ENCODE measurements around the gene TNNT2.
A peak's percentile ranks its signal among the peaks of the same experiment; 100 is the strongest.

Gene TNNT2

DNA sequence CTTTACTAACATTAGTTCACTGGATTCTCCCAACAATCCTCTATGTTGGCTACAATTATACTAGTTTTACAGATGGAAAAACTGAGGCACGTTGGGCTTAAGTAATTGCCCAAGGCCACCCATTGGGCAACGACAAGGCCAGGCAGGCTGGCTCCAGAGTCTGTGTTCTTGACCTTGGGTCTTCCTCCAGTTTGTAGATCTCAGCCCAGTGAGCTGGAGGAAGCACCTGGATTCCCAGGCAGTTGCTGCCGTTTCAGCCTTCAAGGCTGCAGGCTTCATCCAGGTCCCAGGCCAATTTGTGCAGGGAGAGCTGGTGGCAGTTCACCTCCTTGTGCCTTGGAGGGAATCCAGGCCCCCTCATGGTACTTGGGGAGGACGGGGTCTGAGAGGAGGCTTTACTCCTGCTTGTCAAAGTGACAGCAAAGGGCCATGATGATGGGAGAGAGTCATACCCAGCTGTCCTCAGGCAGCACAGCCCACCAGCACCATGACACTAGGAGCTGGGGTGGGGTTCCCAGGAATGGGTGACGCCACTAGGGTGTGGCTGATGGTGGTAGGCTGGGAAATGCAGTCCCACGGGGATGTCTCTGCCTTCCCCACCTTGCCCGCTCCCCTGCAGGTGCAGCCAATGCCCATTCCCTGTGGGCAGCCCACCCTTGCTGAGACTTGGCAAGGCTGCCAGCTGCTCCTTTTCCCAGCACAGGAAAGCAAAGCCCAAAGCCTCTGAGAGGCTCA, 67.1 kb downstream of the TNNT2 start:
- DNase-seq, result no peak

- peak; percentile 97 for DNase-seq
These were observed 68.1 kb downstream of the TNNT2 start for GRCh38 chr1:201309416-201309815.

Measured in DMS53 (cell line).